ENCODE data around the gene COG4. TPM values are rescaled to one million over a fixed set of nuclear protein-coding genes. Genes with fewer than 3 reads are reported as not detected.
A peak's percentile ranks its signal among the peaks of the same experiment; 100 is the strongest.

The COG4 gene
- total RNA-seq, 1 donor from 2014 or later, result 70.8 TPM

GRCh38 chr16:70508752-70509151 lies 14.6 kb downstream of the COG4 start:
- H3K9me3 Mint-ChIP-seq (ENCODE audit: unreplicated experiment), result peaks cover 2% of the 10 kb centered on the region
- H3K27me3 Mint-ChIP-seq (ENCODE audit: unreplicated experiment), result no peaks in the 10 kb centered on the region
- no peaks in the 10 kb centered on the region for H3K36me3 Mint-ChIP-seq (ENCODE audit: unreplicated experiment)
- H3K27ac Mint-ChIP-seq (ENCODE audit: unreplicated experiment), result no peak overlapping the region
- H3K4me1 Mint-ChIP-seq (ENCODE audit: low read depth, unreplicated experiment), result no peaks in the 10 kb centered on the region
- no peak for TF ChIP-seq CTCF (IDR thresholded peaks at IDR 0.05; ENCODE audit: partially characterized antibody, unreplicated experiment)
- no peak overlapping the region for H3K4me3 Mint-ChIP-seq (ENCODE audit: unreplicated experiment)
- no peak for DNase-seq

GRCh38 chr16:70496513-70496912 lies 26.8 kb downstream of the COG4 start:
- Mint-ChIP-seq H3K36me3 (ENCODE audit: unreplicated experiment) (no peaks in the 10 kb centered on the region), H3K27me3 (ENCODE audit: unreplicated experiment) (peaks cover 4% of the 10 kb centered on the region), H3K4me1 (ENCODE audit: low read depth, unreplicated experiment) (no peaks in the 10 kb centered on the region), H3K4me3 (ENCODE audit: unreplicated experiment) (no peak overlapping the region), H3K9me3 (ENCODE audit: unreplicated experiment) (peaks cover 3% of the 10 kb centered on the region), H3K27ac (ENCODE audit: unreplicated experiment) (no peak overlapping the region)
- DNase-seq, result no peak
- TF ChIP-seq CTCF (IDR thresholded peaks at IDR 0.05; ENCODE audit: partially characterized antibody, unreplicated experiment), result no peak

- peaks cover 3% of the 10 kb centered on the region for H3K9me3 Mint-ChIP-seq (ENCODE audit: unreplicated experiment)
- H3K36me3 Mint-ChIP-seq (ENCODE audit: unreplicated experiment), result no peaks in the 10 kb centered on the region
- H3K27me3 Mint-ChIP-seq (ENCODE audit: unreplicated experiment), result peaks cover 4% of the 10 kb centered on the region
- peak; percentile 36 for DNase-seq
- no peak for TF ChIP-seq CTCF (IDR thresholded peaks at IDR 0.05; ENCODE audit: partially characterized antibody, unreplicated experiment)
- H3K4me3 Mint-ChIP-seq (ENCODE audit: unreplicated experiment), result peak overlapping the region; percentile 9
- peak overlapping the region; percentile 88 for H3K27ac Mint-ChIP-seq (ENCODE audit: unreplicated experiment)
- H3K4me1 Mint-ChIP-seq (ENCODE audit: low read depth, unreplicated experiment), result no peaks in the 10 kb centered on the region
Measured at GRCh38 chr16:70495425-70496182, 27.8 kb downstream of the COG4 start.

- H3K27ac Mint-ChIP-seq (ENCODE audit: unreplicated experiment), result peak overlapping the region; percentile 29
- DNase-seq, result no peak
- peaks cover 3% of the 10 kb centered on the region for H3K9me3 Mint-ChIP-seq (ENCODE audit: unreplicated experiment)
- no peaks in the 10 kb centered on the region for H3K36me3 Mint-ChIP-seq (ENCODE audit: unreplicated experiment)
- peaks cover 4% of the 10 kb centered on the region for H3K27me3 Mint-ChIP-seq (ENCODE audit: unreplicated experiment)
- H3K4me1 Mint-ChIP-seq (ENCODE audit: low read depth, unreplicated experiment), result no peaks in the 10 kb centered on the region
- TF ChIP-seq CTCF (IDR thresholded peaks at IDR 0.05; ENCODE audit: partially characterized antibody, unreplicated experiment), result no peak
- H3K4me3 Mint-ChIP-seq (ENCODE audit: unreplicated experiment), result no peak overlapping the region
Measured at GRCh38 chr16:70494777-70495176, 28.6 kb downstream of the COG4 start.

- Mint-ChIP-seq H3K27me3 (ENCODE audit: unreplicated experiment) (peaks cover 4% of the 10 kb centered on the region), H3K4me3 (ENCODE audit: unreplicated experiment) (no peak overlapping the region), H3K27ac (ENCODE audit: unreplicated experiment) (no peak overlapping the region), H3K9me3 (ENCODE audit: unreplicated experiment) (peaks cover 3% of the 10 kb centered on the region), H3K4me1 (ENCODE audit: low read depth, unreplicated experiment) (no peaks in the 10 kb centered on the region), H3K36me3 (ENCODE audit: unreplicated experiment) (no peaks in the 10 kb centered on the region)
- no peak for TF ChIP-seq CTCF (IDR thresholded peaks at IDR 0.05; ENCODE audit: partially characterized antibody, unreplicated experiment)
- no peak for DNase-seq
Measured at GRCh38 chr16:70494202-70494770, 29.1 kb downstream of the COG4 start.

All from glutamatergic neuron (in vitro differentiated cells).